ENCODE measurements around the gene CCDC43. TPM values are rescaled to one million over a fixed set of nuclear protein-coding genes. Genes with fewer than 3 reads are reported as not detected.

CCDC43 gene
- total RNA-seq, 1 experiment from 2014 or later, result 16.0 TPM

DNA sequence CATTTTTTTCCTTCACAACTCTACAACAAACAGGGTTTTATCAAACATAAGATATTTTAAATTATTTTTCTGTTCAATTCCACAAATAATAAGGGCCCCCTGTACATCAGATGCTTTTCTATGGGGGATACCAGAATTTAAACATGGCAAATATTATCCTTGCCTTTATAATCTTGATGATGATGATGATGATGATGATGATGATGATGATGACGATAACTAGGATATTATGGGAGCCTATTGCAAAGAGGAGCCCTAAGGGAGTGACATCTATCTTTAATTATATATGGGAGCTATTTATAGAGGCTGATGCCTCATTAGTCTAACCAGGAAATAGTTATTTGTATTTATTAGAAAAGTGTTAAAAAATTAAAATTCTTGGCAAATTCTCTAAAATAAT is 26.5 kb downstream of the CCDC43 start:
- no TSS peak for BruUV-seq (replicated peaks)
- CTCF ChIA-PET, result no interaction called here
- no peaks in the 10 kb centered on the region for H3K27me3 ChIP-seq (ENCODE audit: control insufficient read depth, insufficient read depth, low read length)
- no peaks in the 10 kb centered on the region for H3K4me1 ChIP-seq (ENCODE audit: control insufficient read depth, insufficient read depth, low read length)
- H3K4me3 ChIP-seq (ENCODE audit: low read depth in 2 of 2, low read length in 2 of 2), result no peak overlapping the region
- ATAC-seq (no peak), DNase-seq (ENCODE audit: low read depth, low spot score) (no peak)
- POLR2A ChIA-PET, result interaction anchor here (0.6 kb wide), 1 partner anchor 11 kb away, joined by 7 read pairs; no protein-coding TSS in a partner anchor
- no peaks in the 10 kb centered on the region for H3K9me3 ChIP-seq (ENCODE audit: control insufficient read depth, insufficient read depth, low read depth, low read length)
- intact Hi-C loops (cut with micrococcal nuclease; ENCODE audit: unreplicated experiment) (no loop called here), in situ Hi-C loops (cut with HindIII; ENCODE audit: low pct_unique_long_range_greater_than_20kb, low sequenced_read_pairs) (no loop called here)
- no peak for TF ChIP-seq REST (IDR thresholded peaks at IDR 0.05; ENCODE audit: insufficient read depth in 1 of 2, low read depth in 2 of 2, low read length in 1 of 2)
- no peak for TF ChIP-seq SIN3A (IDR thresholded peaks at IDR 0.05; ENCODE audit: borderline replicate concordance, insufficient read depth, low read depth, low read length)
- no peaks in the 10 kb centered on the region for H3K36me3 ChIP-seq (ENCODE audit: control insufficient read depth, insufficient read depth, low read length)
- H3K27ac ChIP-seq (ENCODE audit: low read length), result no peak overlapping the region

GRCh38 chr17:44661835-44662234 is 27.7 kb downstream of the CCDC43 start:
- DNase-seq (ENCODE audit: low read depth, low spot score) (no peak), ATAC-seq (no peak)
- no peak overlapping the region for H3K27ac ChIP-seq (ENCODE audit: low read length)
- no peak overlapping the region for H3K4me3 ChIP-seq (ENCODE audit: low read depth in 2 of 2, low read length in 2 of 2)
- BruUV-seq (replicated peaks), result no TSS peak
- ChIA-PET POLR2A (no interaction called here), CTCF (no interaction called here)
- H3K27me3 ChIP-seq (ENCODE audit: control insufficient read depth, insufficient read depth, low read length), result no peaks in the 10 kb centered on the region
- in situ Hi-C loops (cut with HindIII; ENCODE audit: low pct_unique_long_range_greater_than_20kb, low sequenced_read_pairs), result no loop called here
- intact Hi-C loops (cut with micrococcal nuclease; ENCODE audit: unreplicated experiment), result no loop called here
- no peaks in the 10 kb centered on the region for H3K36me3 ChIP-seq (ENCODE audit: control insufficient read depth, insufficient read depth, low read length)
- no peaks in the 10 kb centered on the region for H3K9me3 ChIP-seq (ENCODE audit: control insufficient read depth, insufficient read depth, low read depth, low read length)
- TF ChIP-seq REST (IDR thresholded peaks at IDR 0.05; ENCODE audit: insufficient read depth in 1 of 2, low read depth in 2 of 2, low read length in 1 of 2) (no peak), POLR2AphosphoS5 (IDR thresholded peaks at IDR 0.05; ENCODE audit: low read depth, low read length) (no peak), SIN3A (IDR thresholded peaks at IDR 0.05; ENCODE audit: borderline replicate concordance, insufficient read depth, low read depth, low read length) (no peak), TCF7L2 (IDR thresholded peaks at IDR 0.05; ENCODE audit: low read depth, low read length) (no peak), CTCF (IDR thresholded peaks at IDR 0.05) (no peak)
- H3K4me1 ChIP-seq (ENCODE audit: control insufficient read depth, insufficient read depth, low read length), result no peaks in the 10 kb centered on the region
